Measurements from ENCODE around the gene SMYD3.

DNA sequence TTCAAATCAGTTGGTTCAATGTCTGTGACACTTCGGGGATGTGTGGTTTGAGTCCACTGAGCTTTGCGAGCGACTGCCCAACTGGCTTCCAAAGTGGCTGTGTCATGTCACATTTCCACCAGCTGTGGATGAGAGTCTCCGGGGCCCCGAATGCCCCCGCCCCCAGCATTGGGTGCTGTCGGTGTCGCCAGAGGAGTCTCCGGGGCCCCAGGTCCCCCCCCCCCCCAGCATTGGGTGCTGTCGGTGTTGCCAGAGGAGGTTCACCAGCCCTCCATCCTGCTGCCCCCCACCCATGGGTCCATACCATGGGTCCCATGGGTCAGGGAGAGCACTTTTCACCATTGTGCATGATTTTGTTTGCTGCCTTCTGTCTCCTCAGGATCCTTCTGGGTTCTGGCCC, 9.0 kb upstream of the SMYD3 start:
- TF ChIP-seq, protein P1, sequence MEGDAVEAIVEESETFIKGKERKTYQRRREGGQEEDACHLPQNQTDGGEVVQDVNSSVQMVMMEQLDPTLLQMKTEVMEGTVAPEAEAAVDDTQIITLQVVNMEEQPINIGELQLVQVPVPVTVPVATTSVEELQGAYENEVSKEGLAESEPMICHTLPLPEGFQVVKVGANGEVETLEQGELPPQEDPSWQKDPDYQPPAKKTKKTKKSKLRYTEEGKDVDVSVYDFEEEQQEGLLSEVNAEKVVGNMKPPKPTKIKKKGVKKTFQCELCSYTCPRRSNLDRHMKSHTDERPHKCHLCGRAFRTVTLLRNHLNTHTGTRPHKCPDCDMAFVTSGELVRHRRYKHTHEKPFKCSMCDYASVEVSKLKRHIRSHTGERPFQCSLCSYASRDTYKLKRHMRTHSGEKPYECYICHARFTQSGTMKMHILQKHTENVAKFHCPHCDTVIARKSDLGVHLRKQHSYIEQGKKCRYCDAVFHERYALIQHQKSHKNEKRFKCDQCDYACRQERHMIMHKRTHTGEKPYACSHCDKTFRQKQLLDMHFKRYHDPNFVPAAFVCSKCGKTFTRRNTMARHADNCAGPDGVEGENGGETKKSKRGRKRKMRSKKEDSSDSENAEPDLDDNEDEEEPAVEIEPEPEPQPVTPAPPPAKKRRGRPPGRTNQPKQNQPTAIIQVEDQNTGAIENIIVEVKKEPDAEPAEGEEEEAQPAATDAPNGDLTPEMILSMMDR (IDR thresholded peaks at IDR 0.05), result no peak
- TF ChIP-seq, protein P2, sequence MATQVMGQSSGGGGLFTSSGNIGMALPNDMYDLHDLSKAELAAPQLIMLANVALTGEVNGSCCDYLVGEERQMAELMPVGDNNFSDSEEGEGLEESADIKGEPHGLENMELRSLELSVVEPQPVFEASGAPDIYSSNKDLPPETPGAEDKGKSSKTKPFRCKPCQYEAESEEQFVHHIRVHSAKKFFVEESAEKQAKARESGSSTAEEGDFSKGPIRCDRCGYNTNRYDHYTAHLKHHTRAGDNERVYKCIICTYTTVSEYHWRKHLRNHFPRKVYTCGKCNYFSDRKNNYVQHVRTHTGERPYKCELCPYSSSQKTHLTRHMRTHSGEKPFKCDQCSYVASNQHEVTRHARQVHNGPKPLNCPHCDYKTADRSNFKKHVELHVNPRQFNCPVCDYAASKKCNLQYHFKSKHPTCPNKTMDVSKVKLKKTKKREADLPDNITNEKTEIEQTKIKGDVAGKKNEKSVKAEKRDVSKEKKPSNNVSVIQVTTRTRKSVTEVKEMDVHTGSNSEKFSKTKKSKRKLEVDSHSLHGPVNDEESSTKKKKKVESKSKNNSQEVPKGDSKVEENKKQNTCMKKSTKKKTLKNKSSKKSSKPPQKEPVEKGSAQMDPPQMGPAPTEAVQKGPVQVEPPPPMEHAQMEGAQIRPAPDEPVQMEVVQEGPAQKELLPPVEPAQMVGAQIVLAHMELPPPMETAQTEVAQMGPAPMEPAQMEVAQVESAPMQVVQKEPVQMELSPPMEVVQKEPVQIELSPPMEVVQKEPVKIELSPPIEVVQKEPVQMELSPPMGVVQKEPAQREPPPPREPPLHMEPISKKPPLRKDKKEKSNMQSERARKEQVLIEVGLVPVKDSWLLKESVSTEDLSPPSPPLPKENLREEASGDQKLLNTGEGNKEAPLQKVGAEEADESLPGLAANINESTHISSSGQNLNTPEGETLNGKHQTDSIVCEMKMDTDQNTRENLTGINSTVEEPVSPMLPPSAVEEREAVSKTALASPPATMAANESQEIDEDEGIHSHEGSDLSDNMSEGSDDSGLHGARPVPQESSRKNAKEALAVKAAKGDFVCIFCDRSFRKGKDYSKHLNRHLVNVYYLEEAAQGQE (IDR thresholded peaks at IDR 0.05), result no peak
- no peak for TF ChIP-seq ZSCAN20 (CRISPR knock-in tag; IDR thresholded peaks at IDR 0.05)
- TF ChIP-seq BHLHE40 (IDR thresholded peaks at IDR 0.05; ENCODE audit: low read depth, low read length), result no peak
- TF ChIP-seq, protein P3, sequence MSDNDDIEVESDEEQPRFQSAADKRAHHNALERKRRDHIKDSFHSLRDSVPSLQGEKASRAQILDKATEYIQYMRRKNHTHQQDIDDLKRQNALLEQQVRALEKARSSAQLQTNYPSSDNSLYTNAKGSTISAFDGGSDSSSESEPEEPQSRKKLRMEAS (IDR thresholded peaks at IDR 0.05), result no peak
- TF ChIP-seq FOSL2 (IDR thresholded peaks at IDR 0.05), result no peak
- TF ChIP-seq FOSL2 (CRISPR knock-in tag; IDR thresholded peaks at IDR 0.05), result no peak
- no peak for TF ChIP-seq ESRRA (IDR thresholded peaks at IDR 0.05; ENCODE audit: borderline replicate concordance, low read length)
- no peak for TF ChIP-seq POLR2A (IDR thresholded peaks at IDR 0.05; ENCODE audit: low read length)
- no peak for TF ChIP-seq EP300 (IDR thresholded peaks at IDR 0.05)
- no peak for TF ChIP-seq RAD21 (conservative IDR thresholded peaks at IDR 0.05 in 1 of 2, IDR thresholded peaks at IDR 0.05 in 1 of 2)
- TF ChIP-seq CEBPB (IDR thresholded peaks at IDR 0.05), result no peak
- TF ChIP-seq RNF2 (IDR thresholded peaks at IDR 0.05; ENCODE audit: borderline replicate concordance, low read depth), result no peak
- no peak for TF ChIP-seq SMC3 (IDR thresholded peaks at IDR 0.05)
